Uterus (tissue), 4 donors: ENCODE data around the gene SAPCD1. TPM values are rescaled to one million over a fixed set of nuclear protein-coding genes. Genes with fewer than 3 reads are reported as not detected.

Experiments used
- DNase-seq, 2 donors: peaks; one replicate each; pipeline ENCODE4 v3.0.0-alpha.2; 2019 to 2020
- H3K27ac ChIP-seq, 2 donors: fragments of 200-600 bp; sonication (generic); 1 replicate in 1 of 2; 2 replicates in 1 of 2; pipeline ENCODE4 v1.5.1; 2016 to 2018
- H3K27me3 ChIP-seq, 2 donors: fragments of 200-600 bp; sonication (generic); one replicate each; pipeline ENCODE4 v1.5.1; 2018 to 2019; ENCODE audit warnings: control low read depth in 1 of 2
- H3K36me3 ChIP-seq, 2 donors: fragments of 200-600 bp; sonication (generic); one replicate each; pipeline ENCODE4 v1.5.1; 2019; ENCODE audit warnings: control low read depth in 1 of 2
- H3K4me1 ChIP-seq, 2 donors: fragments of 200-600 bp; sonication (generic); one replicate each; pipeline ENCODE4 v1.5.1; 2018 to 2019; ENCODE audit warnings: control low read depth in 1 of 2
- H3K4me3 ChIP-seq, 2 donors: fragments of 200-600 bp; sonication (generic); 1 replicate in 1 of 2; 2 replicates in 1 of 2; pipeline ENCODE4 v1.5.1; 2018 to 2019; ENCODE audit warnings: mild to moderate bottlenecking in 1 of 2
- H3K9me3 ChIP-seq, 2 donors: fragments of 200-600 bp; sonication (generic); one replicate each; pipeline ENCODE4 v1.5.1; 2019; ENCODE audit warnings: control low read depth in 1 of 2
- CTCF ChIP-seq, 4 experiments: fragments of 200-600 bp in 2 of 4; fragments of 450-650 bp in 2 of 4; sonication (generic) in 2 of 4; IDR thresholded peaks; one replicate each; pipeline ENCODE4 v1.5.1; 2016 to 2019; ENCODE audit warnings: antibody characterized with exemption in 4 of 4, mild to moderate bottlenecking in 2 of 4, moderate library complexity in 1 of 4
- POLR2A ChIP-seq, 2 donors: fragments of 450-650 bp; IDR thresholded peaks; one replicate each; pipeline ENCODE4 v1.6.1; 2016; ENCODE audit warnings: antibody characterized with exemption in 2 of 2, mild to moderate bottlenecking in 1 of 2, moderate library complexity in 1 of 2
- intact Hi-C: fragments of 100-400 bp; cut with DNase I; formaldehyde crosslinking; loops from one replicate; pipeline ENCODE4 v1.15.1; 2023; ENCODE audit warnings: low total_unique reads
- total RNA-seq, 4 donors: library from RNA; depleted of rRNA in 3 of 4; stranded (reverse); fragments of >200 nt in 3 of 4; gene quantifications; one replicate each; pipeline versions ENCODE4 v1.1.0 to v1.2.4, GENCODE V29; 2014 to 2023
- donor health status: DM: yes; HTN: yes; CAD: no.

The SAPCD1 gene
- total RNA-seq, 4 donors from 2014 or later = 1.7 to 4.4 TPM; not detected in 2

GRCh38 chr6:31768363-31769257 is 6.2 kb downstream of the SAPCD1 start:
- H3K9me3 ChIP-seq = no peaks in the 10 kb centered on the region
- TF ChIP-seq CTCF (IDR thresholded peaks at IDR 0.05) = no peak
- no peak for TF ChIP-seq POLR2A (IDR thresholded peaks at IDR 0.05)
- DNase-seq = no peak
- H3K4me1 ChIP-seq = no peaks in the 10 kb centered on the region
- H3K36me3 ChIP-seq = no peaks in the 10 kb centered on the region
- intact Hi-C loops = no loop called here
- H3K27ac ChIP-seq = no peak overlapping the region
- H3K4me3 ChIP-seq = no peak overlapping the region
- H3K27me3 ChIP-seq = no peaks in the 10 kb centered on the region

GRCh38 chr6:31769684-31770371 is 7.4 kb downstream of the SAPCD1 start:
- peak in 1 of 2 donors; percentile 42 for DNase-seq
- Histone ChIP-seq H3K4me1 (no peaks in the 10 kb centered on the region), H3K27ac (no peak overlapping the region), H3K36me3 (no peaks in the 10 kb centered on the region), H3K9me3 (no peaks in the 10 kb centered on the region), H3K4me3 (no peak overlapping the region), H3K27me3 (no peaks in the 10 kb centered on the region)
- intact Hi-C loops = no loop called here
- TF ChIP-seq CTCF (IDR thresholded peaks at IDR 0.05) = peak; percentile 20 to 56 (median 40)
- TF ChIP-seq POLR2A (IDR thresholded peaks at IDR 0.05) = no peak

GRCh38 chr6:31770860-31771259 is 8.4 kb downstream of the SAPCD1 start:
- DNase-seq = no peak
- Histone ChIP-seq H3K9me3 (no peaks in the 10 kb centered on the region), H3K4me3 (no peak overlapping the region), H3K4me1 (no peaks in the 10 kb centered on the region), H3K36me3 (no peaks in the 10 kb centered on the region), H3K27ac (no peak overlapping the region), H3K27me3 (no peaks in the 10 kb centered on the region)
- intact Hi-C loops = no loop called here
- TF ChIP-seq POLR2A (IDR thresholded peaks at IDR 0.05) (no peak), CTCF (IDR thresholded peaks at IDR 0.05) (no peak)

- Histone ChIP-seq H3K36me3 (no peaks in the 10 kb centered on the region), H3K4me3 (no peak overlapping the region), H3K27me3 (no peaks in the 10 kb centered on the region), H3K27ac (no peak overlapping the region), H3K9me3 (no peaks in the 10 kb centered on the region), H3K4me1 (peaks cover 3 to 6% of the 10 kb centered on the region in 2 donors)
- intact Hi-C loops = no loop called here
- no peak for TF ChIP-seq POLR2A (IDR thresholded peaks at IDR 0.05)
- TF ChIP-seq CTCF (IDR thresholded peaks at IDR 0.05) = no peak
- no peak for DNase-seq
Measured at GRCh38 chr6:31771992-31772358, 9.5 kb downstream of the SAPCD1 start.

GRCh38 chr6:31775184-31775583 is 12.7 kb downstream of the SAPCD1 start:
- intact Hi-C loops = no loop called here

More at GRCh38 chr6:31775184-31775583, 12.7 kb downstream of the SAPCD1 start:
- H3K36me3 ChIP-seq = no peaks in the 10 kb centered on the region
- H3K4me1 ChIP-seq = peaks cover 5 to 8% of the 10 kb centered on the region in 2 donors
- H3K27ac ChIP-seq = peak overlapping the region in 1 of 2 donors; percentile 88
- H3K4me3 ChIP-seq = no peak overlapping the region
- H3K27me3 ChIP-seq = no peaks in the 10 kb centered on the region
- DNase-seq = no peak
- H3K9me3 ChIP-seq = no peaks in the 10 kb centered on the region
- TF ChIP-seq CTCF (IDR thresholded peaks at IDR 0.05) = no peak
- TF ChIP-seq POLR2A (IDR thresholded peaks at IDR 0.05) = no peak
